GM19324 (cell line): ENCODE measurements around the gene ZSCAN21.
A peak's percentile ranks its signal among the peaks of the same experiment; 100 is the strongest.

Source experiments
- ATAC-seq: cut with Tn5 transposase; IDR thresholded peaks from one replicate; pipeline ENCODE4 v1.9.1; 2021; ENCODE audit warnings: mild to moderate bottlenecking, moderate library complexity; ENCODE audit not compliant: unreplicated experiment, low FRiP score

Gene ZSCAN21

GRCh38 chr7:100093498-100093897, 43.9 kb downstream of the ZSCAN21 start:
- ATAC-seq: no peak

GRCh38 chr7:100093925-100094486, 44.4 kb downstream of the ZSCAN21 start:
- no peak for ATAC-seq

DNA sequence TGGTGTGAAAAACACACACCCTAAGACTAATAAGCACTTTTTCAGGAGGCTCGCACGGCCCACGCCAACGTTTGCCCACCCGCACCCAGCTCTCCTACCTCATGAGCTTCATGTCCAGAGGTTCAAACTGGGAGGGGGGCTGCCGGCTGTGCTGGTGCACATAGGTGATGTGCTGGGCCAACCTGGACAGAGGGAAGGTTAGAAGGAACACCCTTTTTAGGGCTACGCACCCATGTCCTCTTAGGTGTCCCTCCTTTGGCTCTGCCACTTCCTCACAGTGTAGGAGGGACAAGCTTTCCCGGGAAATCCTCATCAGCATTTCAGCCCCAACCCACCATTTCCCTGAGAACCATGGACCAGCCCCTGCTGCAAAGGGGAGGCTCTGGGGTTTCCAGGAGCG, 45.7 kb downstream of the ZSCAN21 start:
- ATAC-seq: no peak

DNA sequence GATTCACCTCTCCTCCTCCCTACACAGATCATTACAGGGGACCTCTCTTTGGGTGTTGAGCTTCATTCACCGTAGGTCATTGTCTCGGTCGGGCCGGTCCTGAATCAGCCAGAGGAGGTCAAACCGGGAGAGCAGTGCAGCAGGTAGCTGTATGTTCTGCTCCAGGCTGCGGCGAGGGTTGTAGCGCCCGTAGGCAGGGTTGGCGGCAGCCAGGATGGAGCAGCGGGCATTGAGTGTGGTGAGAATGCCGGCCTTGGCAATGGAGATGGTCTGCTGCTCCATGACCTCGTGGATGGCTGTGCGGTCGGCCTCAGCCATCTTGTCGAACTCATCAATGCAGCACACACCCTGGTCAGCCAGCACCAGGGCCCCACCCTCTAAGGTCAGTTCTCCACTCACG, 46.1 kb downstream of the ZSCAN21 start:
- no peak for ATAC-seq

DNA sequence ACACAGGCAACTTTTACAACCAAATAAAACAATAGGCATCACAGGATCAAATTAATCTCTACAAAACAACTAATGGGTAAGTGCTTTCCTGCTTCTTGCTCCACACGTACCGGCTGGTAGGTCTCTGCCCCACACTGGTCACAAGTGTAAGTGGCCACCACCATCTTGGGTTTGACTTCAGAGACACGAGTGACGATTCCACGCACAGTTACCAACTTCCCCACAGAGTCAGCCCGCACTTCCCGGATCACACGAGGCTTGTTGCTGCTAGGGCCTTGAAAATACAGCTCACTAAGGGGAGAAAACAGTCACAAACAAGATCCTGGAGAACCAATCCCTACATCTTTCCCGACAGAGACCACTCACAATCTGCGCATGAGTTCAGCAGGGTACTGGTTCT, 49.3 kb downstream of the ZSCAN21 start:
- no peak for ATAC-seq

- ATAC-seq: no peak
Measured at GRCh38 chr7:100099452-100099851, 49.9 kb downstream of the ZSCAN21 start.

DNA sequence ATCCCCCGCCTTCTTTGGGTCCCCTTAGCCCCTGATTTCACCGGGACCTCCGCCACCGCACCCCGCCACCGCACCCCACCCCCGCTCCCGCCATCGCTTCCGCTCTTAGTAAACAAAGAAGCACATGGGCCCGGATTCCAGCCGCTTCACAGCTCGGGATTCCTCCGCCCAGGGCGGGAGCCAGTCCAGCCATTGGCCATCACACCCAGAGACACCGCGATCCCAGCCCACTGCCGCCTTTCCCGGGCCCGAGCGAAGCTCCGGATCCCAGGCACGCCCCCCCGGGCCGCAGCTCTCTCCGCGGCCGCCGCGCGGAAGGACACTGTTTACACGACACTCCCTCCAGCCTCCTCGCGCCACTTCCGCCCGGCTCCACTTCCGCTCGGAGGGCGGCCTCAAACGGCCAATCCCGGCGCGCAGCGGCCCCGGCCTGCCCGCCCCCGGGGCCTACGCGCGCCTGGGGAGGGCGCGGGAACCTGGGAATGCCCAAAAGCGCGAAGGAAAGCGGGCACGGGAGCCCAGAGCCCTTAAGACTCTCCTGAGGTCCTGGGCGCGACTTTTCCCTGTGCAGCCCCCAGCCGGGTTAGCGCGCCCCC, 50.9 kb downstream of the ZSCAN21 start:
- ATAC-seq: peak; percentile 75

GRCh38 chr7:100101016-100101862, 51.7 kb downstream of the ZSCAN21 start, which contains the start of the genes AP4M1 and MCM7:
Gene AP4M1, plus strand, starts transcription at chr7:100101643. Its CDS starts 72 bp downstream, at chr7:100101715.
Gene MCM7, minus strand, starts transcription at chr7:100101397. Its CDS starts 103 bp downstream, at chr7:100101294.
- ATAC-seq: peak; percentile 83

DNA sequence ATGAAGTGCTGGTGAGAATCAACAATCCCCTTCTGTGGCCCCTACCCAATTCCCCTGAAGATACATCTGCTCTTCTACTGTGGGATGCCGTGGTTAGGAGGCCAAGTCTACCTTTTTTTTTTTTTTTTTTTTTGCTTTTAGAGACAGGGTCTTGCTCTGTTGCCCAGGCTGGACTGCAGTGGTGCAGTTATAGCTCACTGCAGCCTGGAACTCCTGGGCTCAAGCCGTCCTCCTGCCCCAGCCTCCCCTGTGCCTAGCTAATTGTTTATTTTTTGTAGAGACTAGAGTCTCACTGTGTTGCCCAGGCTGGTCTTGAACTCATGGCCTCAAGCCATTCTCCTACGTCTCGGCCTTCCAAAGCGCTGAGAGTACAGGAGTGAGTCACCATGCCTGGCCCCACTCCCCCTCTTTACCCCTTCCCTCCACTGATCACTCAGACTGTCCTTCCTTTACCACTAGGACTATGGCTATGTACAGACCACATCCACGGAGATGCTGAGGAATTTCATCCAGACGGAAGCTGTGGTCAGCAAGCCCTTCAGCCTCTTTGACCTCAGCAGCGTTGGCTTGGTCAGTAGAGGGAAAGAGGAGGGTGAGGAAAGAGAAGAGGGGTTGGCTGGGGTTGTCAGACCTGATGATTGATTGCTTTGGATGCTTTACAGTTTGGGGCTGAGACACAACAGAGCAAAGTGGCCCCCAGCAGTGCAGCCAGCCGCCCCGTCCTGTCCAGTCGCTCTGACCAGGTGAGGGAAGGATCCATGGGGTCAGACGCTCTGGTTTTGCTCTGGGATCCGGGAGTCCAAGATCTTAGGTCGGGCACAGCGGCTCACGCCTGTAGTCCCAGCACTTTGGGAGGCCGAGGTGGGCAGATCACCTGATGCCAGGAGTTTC, 53.6 kb downstream of the ZSCAN21 start:
- no peak for ATAC-seq

DNA sequence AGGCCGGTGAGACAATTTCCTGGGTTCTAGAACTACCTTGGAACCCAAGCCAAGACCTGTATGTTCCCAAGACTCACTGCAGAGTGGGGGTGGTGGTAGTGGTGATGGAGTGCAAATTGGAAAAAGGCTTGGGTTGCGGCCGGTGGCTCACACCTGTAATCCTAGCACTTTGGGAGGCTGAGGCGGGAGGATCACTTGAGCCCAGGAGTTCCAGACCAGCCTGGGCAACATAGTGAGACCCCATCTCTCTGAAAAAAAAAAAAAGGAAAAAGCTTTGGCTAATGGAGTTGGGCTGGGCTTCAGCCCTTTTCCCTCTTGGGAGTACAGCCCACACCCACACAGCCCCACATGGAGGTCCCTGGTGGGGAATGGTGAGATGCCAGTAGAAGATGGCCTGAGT, 56.0 kb downstream of the ZSCAN21 start:
- ATAC-seq: no peak

DNA sequence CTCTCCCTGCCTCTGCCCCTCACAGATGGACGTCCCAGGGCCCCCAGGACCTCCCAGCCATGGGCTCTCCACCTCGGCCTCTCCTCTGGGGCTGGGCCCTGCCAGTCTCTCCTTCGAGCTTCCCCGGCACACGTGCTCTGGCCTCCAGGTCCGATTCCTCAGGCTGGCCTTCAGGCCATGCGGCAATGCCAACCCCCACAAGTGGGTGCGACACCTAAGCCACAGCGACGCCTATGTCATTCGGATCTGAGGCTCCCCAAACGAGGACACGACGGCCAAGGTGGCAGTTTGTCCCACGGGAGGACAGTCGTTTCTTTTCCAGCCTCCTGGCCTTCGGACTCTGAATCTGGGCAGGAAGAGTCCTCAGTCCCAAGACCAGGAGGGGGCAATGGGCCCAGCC, 57.1 kb downstream of the ZSCAN21 start:
- ATAC-seq: no peak

GRCh38 chr7:100107125-100107737, 57.7 kb downstream of the ZSCAN21 start:
- ATAC-seq: no peak

GRCh38 chr7:100107890-100108289, 58.3 kb downstream of the ZSCAN21 start:
- ATAC-seq: no peak

- no peak for ATAC-seq
Measured at GRCh38 chr7:100109521-100110163, 60.1 kb downstream of the ZSCAN21 start.

DNA sequence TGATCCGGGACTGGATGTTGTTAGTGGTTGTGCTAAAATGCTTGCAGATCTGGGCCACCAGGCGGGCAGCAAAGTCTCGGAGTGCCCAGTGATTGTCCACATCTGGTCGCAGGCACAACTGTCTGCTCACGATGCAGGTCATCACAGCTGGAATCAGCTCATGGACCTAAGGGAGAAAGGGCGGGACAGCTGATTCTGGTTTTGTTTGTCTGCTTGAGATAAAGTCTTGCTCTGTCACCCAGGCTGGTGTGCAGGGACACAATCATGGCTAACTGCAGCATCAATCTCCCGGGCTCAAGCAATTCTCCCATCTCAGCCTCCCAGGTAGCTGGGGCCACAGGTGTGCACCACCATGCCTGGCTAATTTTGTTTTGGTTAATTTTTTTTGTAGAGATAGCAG, 61.6 kb downstream of the ZSCAN21 start:
- ATAC-seq: no peak

GRCh38 chr7:100111914-100112313, 62.3 kb downstream of the ZSCAN21 start:
- no peak for ATAC-seq
